H9 (cell line): ENCODE data around the gene ATP8A2. TPM values are rescaled to one million over a fixed set of nuclear protein-coding genes. Genes with fewer than 3 reads are reported as not detected.

Experiments used
- DNase-seq: peaks from one replicate; pipeline ENCODE4 v3.0.0-alpha.2; 2017
- H2AFZ ChIP-seq: one replicate; pipeline ENCODE4 v1.6.1; 2013; ENCODE audit warnings: mild to moderate bottlenecking, low read length, control low read depth, moderate library complexity
- H2AK5ac ChIP-seq: 2 replicates; pipeline ENCODE4 v1.6.1; 2013; ENCODE audit warnings: low read length, control low read depth, mixed read lengths; ENCODE audit not compliant: insufficient read length
- H2BK120ac ChIP-seq: one replicate; pipeline ENCODE4 v1.6.1; 2013; ENCODE audit warnings: low read depth, mild to moderate bottlenecking, low read length, control low read depth, inconsistent platforms; ENCODE audit not compliant: poor library complexity, severe bottlenecking
- H2BK12ac ChIP-seq: 2 replicates; pipeline ENCODE4 v1.6.1; 2013; ENCODE audit warnings: low read length, control low read depth, mixed read lengths, low read depth; ENCODE audit not compliant: insufficient read length
- H2BK15ac ChIP-seq: 2 replicates; pipeline ENCODE4 v1.6.1; 2013; ENCODE audit warnings: low read depth, low read length, control low read depth
- H2BK20ac ChIP-seq: one replicate; pipeline ENCODE4 v1.6.1; 2013; ENCODE audit warnings: low read depth, mild to moderate bottlenecking, low read length, control low read depth, inconsistent platforms; ENCODE audit not compliant: poor library complexity, severe bottlenecking
- H2BK5ac ChIP-seq: 2 replicates; pipeline ENCODE4 v1.6.1; 2013; ENCODE audit warnings: low read length, control low read depth, mixed read lengths; ENCODE audit not compliant: insufficient read length
- H3K14ac ChIP-seq: 2 replicates; pipeline ENCODE4 v1.6.1; 2013; ENCODE audit warnings: low read length, control low read depth; ENCODE audit not compliant: insufficient read depth
- H3K18ac ChIP-seq: 2 replicates; pipeline ENCODE4 v1.6.1; 2013; ENCODE audit warnings: low read depth, mild to moderate bottlenecking, mixed read lengths, low read length, control low read depth; ENCODE audit not compliant: insufficient read length
- H3K23ac ChIP-seq: 2 replicates; pipeline ENCODE4 v1.6.1; 2013; ENCODE audit warnings: low read length, control low read depth, mixed read lengths, low read depth; ENCODE audit not compliant: insufficient read length
- H3K23me2 ChIP-seq: 2 replicates; pipeline ENCODE4 v1.6.1; 2013; ENCODE audit warnings: low read depth, mild to moderate bottlenecking, mixed read lengths, low read length, control low read depth; ENCODE audit not compliant: insufficient read length, poor library complexity, severe bottlenecking
- H3K27ac ChIP-seq: 2 replicates; pipeline ENCODE4 v1.5.1; 2013; ENCODE audit warnings: low read length, control low read depth, mixed read lengths, low read depth; ENCODE audit not compliant: insufficient read length
- H3K27me3 ChIP-seq: 2 replicates; pipeline ENCODE4 v1.6.1; 2013; ENCODE audit warnings: low read length, control low read depth, inconsistent platforms; ENCODE audit not compliant: insufficient read depth
- H3K4ac ChIP-seq: 2 replicates; pipeline ENCODE4 v1.6.1; 2013; ENCODE audit warnings: low read depth, mild to moderate bottlenecking, control low read depth, inconsistent platforms, low read length, moderate library complexity
- H3K4me1 ChIP-seq: 2 replicates; pipeline ENCODE4 v1.6.1; 2013; ENCODE audit warnings: low read length, control low read depth, inconsistent platforms; ENCODE audit not compliant: insufficient read depth
- H3K4me2 ChIP-seq: 2 replicates; pipeline ENCODE4 v1.6.1; 2013; ENCODE audit warnings: low read length, control low read depth, mixed read lengths; ENCODE audit not compliant: insufficient read length, insufficient read depth
- H3K56ac ChIP-seq: 2 replicates; pipeline ENCODE4 v1.6.1; 2013; ENCODE audit warnings: low read depth, mild to moderate bottlenecking, mixed read lengths, low read length, control low read depth; ENCODE audit not compliant: insufficient read length
- H3K79me1 ChIP-seq: 2 replicates; pipeline ENCODE4 v1.6.1; 2013; ENCODE audit warnings: low read depth, mild to moderate bottlenecking, moderate library complexity, low read length, control low read depth, inconsistent platforms; ENCODE audit not compliant: insufficient read depth, poor library complexity, severe bottlenecking
- H3K79me2 ChIP-seq: 2 replicates; pipeline ENCODE4 v1.6.1; 2013; ENCODE audit warnings: low read length, control low read depth, inconsistent platforms; ENCODE audit not compliant: insufficient read depth
- H3K9ac ChIP-seq: 2 replicates; pipeline ENCODE4 v1.6.1; 2013; ENCODE audit warnings: low read length, control low read depth, mixed read lengths; ENCODE audit not compliant: insufficient read length; ENCODE audit errors: extremely low read depth
- H3K9me3 ChIP-seq: one replicate; pipeline ENCODE4 v1.6.1; 2013; ENCODE audit warnings: low read depth, low read length, inconsistent platforms; ENCODE audit not compliant: control insufficient read depth
- H3T11ph ChIP-seq: one replicate; pipeline ENCODE4 v1.6.1; 2013; ENCODE audit warnings: mild to moderate bottlenecking, low read length, control low read depth, inconsistent platforms
- H4K20me1 ChIP-seq: one replicate; pipeline ENCODE4 v1.6.1; 2013; ENCODE audit not compliant: control insufficient read depth, insufficient read length, insufficient read depth
- H4K5ac ChIP-seq: 2 replicates; pipeline ENCODE4 v1.6.1; 2013; ENCODE audit warnings: low read depth, mild to moderate bottlenecking, mixed read lengths, low read length, control low read depth; ENCODE audit not compliant: insufficient read length
- H4K8ac ChIP-seq: replicated peaks from 2 replicates; pipeline ENCODE4 v1.6.1; 2013; ENCODE audit warnings: low read length, control low read depth, mixed read lengths, low read depth; ENCODE audit not compliant: insufficient read length
- H4K91ac ChIP-seq: 2 replicates; pipeline ENCODE4 v1.6.1; 2013; ENCODE audit warnings: low read depth, mild to moderate bottlenecking, moderate library complexity, mixed read lengths, low read length, control low read depth; ENCODE audit not compliant: insufficient read length
- H3K27ac Mint-ChIP-seq, 3 experiments: 2 replicates in 2 of 3; 3 replicates in 1 of 3; pipeline ENCODE4 v1.8.0; 2020 to 2021; ENCODE audit warnings: mixed read lengths in 3 of 3, mild to moderate bottlenecking in 1 of 3, moderate library complexity in 1 of 3
- H3K27me3 Mint-ChIP-seq: 2 replicates; pipeline ENCODE4 v1.8.0; 2021; ENCODE audit warnings: low read depth, mild to moderate bottlenecking, moderate library complexity, mixed read lengths
- H3K36me3 Mint-ChIP-seq, 3 experiments: 2 replicates in 2 of 3; 3 replicates in 1 of 3; pipeline ENCODE4 v1.8.0; 2020 to 2021; ENCODE audit warnings: low read depth in 3 of 3, mixed read lengths in 3 of 3; ENCODE audit not compliant: insufficient read depth in 1 of 3
- H3K4me1 Mint-ChIP-seq, 2 experiments: 2 replicates each; pipeline ENCODE4 v1.8.0; 2020; ENCODE audit warnings: mixed read lengths in 2 of 2
- H3K4me3 Mint-ChIP-seq, 2 experiments: 2 replicates in 1 of 2; 3 replicates in 1 of 2; pipeline ENCODE4 v1.8.0; 2020 to 2021; ENCODE audit warnings: mild to moderate bottlenecking in 2 of 2, mixed read lengths in 2 of 2, moderate library complexity in 1 of 2
- H3K9me3 Mint-ChIP-seq, 2 experiments: 2 replicates in 1 of 2; 3 replicates in 1 of 2; pipeline ENCODE4 v1.8.0; 2020; ENCODE audit warnings: mild to moderate bottlenecking in 2 of 2, mixed read lengths in 2 of 2, moderate library complexity in 1 of 2
- WGBS: extraction: QIAGEN DNeasy Blood & Tissue Kit; methylation state at CpG from one replicate; pipeline ENCODE4 v1.1.7; 2013; ENCODE audit warnings: missing lambda C conversion rate, low lambda C conversion rate, mixed read lengths; ENCODE audit not compliant: insufficient read length; ENCODE audit errors: extremely low coverage; 5-methylcytosine and 5-hydroxymethylcytosine counted together
- total RNA-seq: library from RNA; stranded (reverse); gene quantifications from 2 replicates; pipeline ENCODE4 v1.2.1, GENCODE V29; 2021
- TF ChIP-seq, protein P1 (sequence below): fragments of 200-600 bp; sonication (generic); conservative IDR thresholded peaks from 3 replicates; pipeline ENCODE4 v1.8.0; 2021; ENCODE audit warnings: antibody characterized with exemption, mild to moderate bottlenecking

The ATP8A2 gene
- total RNA-seq, 1 experiment from 2014 or later, result 18.2 TPM

DNA sequence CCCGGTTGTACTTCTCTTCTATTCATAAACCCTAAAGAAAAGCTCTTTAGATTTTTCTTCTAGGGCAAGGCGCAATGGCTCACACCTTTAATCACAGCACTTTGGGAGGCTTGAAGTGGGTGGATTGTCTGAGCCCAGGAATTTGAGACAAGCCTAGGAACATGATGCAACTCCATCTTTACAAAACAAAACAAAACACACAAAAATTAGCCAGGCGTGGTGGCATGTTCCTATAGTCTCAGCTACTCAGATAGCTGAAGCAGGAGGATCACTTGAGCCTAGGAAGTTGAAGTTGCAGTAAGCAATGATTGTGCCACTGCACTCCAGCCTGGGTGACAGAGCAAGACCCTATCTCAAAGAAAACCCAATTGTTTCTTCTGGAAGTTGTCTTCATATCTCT, 439.7 kb downstream of the ATP8A2 start:
- Histone ChIP-seq H2BK20ac (no peak overlapping the region), H3K56ac (no peak overlapping the region), H3K23ac (no peak overlapping the region), H3K9ac (no peak overlapping the region), H4K91ac (no peak overlapping the region), H3K4me2 (no peak overlapping the region), H3K79me1 (no peaks in the 10 kb centered on the region), H3K27ac (no peak overlapping the region), H2BK15ac (no peak overlapping the region), H4K8ac (no peak overlapping the region), H2BK5ac (no peak overlapping the region), H2BK12ac (no peak overlapping the region), H2AFZ (no peak overlapping the region), H3K18ac (no peak overlapping the region), H2AK5ac (no peak overlapping the region), H3K4me1 (no peaks in the 10 kb centered on the region), H3K23me2 (no peaks in the 10 kb centered on the region), H3K79me2 (no peaks in the 10 kb centered on the region), H4K20me1 (no peaks in the 10 kb centered on the region), H3K9me3 (no peaks in the 10 kb centered on the region), H2BK120ac (no peak overlapping the region), H3K27me3 (no peaks in the 10 kb centered on the region), H3K14ac (no peak overlapping the region), H3T11ph (no peak overlapping the region), H3K4ac (no peak overlapping the region), H4K5ac (no peak overlapping the region)
- Mint-ChIP-seq H3K36me3 (peaks cover 5 to 6% (median 6%) of the 10 kb centered on the region in 3 experiments; a peak in 5 of 7 replicates), H3K27ac (no peak overlapping the region), H3K9me3 (peaks cover 5 to 6% of the 10 kb centered on the region in 2 experiments), H3K4me1 (no peaks in the 10 kb centered on the region), H3K27me3 (no peaks in the 10 kb centered on the region), H3K4me3 (no peak overlapping the region)
- WGBS, result no CpG with 5 or more reads among the region's 3 CpGs
- TF ChIP-seq, protein P1, sequence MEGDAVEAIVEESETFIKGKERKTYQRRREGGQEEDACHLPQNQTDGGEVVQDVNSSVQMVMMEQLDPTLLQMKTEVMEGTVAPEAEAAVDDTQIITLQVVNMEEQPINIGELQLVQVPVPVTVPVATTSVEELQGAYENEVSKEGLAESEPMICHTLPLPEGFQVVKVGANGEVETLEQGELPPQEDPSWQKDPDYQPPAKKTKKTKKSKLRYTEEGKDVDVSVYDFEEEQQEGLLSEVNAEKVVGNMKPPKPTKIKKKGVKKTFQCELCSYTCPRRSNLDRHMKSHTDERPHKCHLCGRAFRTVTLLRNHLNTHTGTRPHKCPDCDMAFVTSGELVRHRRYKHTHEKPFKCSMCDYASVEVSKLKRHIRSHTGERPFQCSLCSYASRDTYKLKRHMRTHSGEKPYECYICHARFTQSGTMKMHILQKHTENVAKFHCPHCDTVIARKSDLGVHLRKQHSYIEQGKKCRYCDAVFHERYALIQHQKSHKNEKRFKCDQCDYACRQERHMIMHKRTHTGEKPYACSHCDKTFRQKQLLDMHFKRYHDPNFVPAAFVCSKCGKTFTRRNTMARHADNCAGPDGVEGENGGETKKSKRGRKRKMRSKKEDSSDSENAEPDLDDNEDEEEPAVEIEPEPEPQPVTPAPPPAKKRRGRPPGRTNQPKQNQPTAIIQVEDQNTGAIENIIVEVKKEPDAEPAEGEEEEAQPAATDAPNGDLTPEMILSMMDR, result no peak
- no peak for DNase-seq
